Activated CD4-positive, alpha-beta T cell treated with anti-CD3 and anti-CD28 coated beads, Interleukin-2, amount 50 U/mL, for 1 hour (primary cell): ENCODE measurements around the gene SLC25A36.
A peak's percentile ranks its signal among the peaks of the same experiment; 100 is the strongest.
"Not testable (repeated sequence)": the region's sequence is repeated elsewhere in the genome, so short reads cannot be mapped to it uniquely, and the experiment has no call there.

Source experiments
- DNase-seq: peaks from one replicate; pipeline ENCODE4 v3.0.0-alpha.2; 2020

SLC25A36 gene

GRCh38 chr3:140933109-140933508 lies 8.5 kb upstream of the SLC25A36 start:
- DNase-seq = no peak

DNA sequence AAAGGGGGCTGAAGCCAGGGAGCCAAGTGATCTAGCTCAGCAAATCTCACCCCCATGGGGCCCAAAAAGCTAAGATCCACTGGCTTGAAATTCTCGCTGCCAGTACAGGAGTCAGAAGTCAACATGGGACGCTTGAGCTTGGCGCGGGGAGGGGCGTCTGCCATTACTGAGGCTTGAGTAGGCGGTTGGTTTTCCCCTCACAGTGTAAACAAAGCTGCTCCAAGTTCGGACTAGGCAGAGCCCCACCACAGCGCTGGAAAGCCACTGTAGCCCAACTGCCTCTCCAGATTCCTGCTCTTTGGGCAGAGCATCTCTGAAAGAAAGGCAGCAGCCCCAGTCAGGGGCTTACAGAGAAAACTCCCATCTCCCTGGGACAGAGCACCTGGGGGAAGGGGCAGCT lies 8.1 kb upstream of the SLC25A36 start:
- no peak for DNase-seq

DNA sequence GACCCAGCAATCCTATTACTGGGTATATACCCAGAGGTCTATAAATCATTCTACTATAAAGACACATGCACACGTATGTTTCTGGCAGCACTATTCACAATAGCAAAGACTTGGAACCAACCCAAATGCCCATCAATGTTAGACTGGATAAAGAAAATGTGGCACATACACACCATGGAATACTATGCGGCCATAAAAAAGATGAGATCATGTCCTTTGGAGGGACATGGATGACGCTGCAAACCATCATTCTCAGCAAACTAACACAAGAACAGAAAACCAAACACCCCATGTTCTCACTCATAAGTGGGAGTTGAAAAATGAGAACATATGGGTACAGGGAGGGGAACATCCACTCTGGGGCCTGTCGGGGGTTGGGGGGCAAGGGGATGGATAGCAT lies 2.3 kb upstream of the SLC25A36 start:
- DNase-seq = not testable (repeated sequence)

DNA sequence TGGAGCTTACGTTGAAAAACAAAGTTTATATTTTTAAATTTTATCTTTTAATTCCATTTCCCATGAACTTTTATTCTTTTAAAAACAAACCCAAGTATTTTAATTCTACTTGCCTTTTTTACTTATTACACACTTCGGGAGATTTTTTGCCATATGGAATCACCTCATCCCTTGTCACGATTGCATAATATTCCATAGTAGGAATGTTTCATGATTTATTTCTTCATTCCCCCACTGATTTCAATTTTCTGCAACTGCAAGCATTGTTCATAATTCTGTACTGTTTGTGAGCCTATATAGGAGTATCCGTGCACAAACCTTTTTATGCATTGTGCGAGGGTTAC lies 574 bp upstream of the SLC25A36 start:
- DNase-seq = no peak

GRCh38 chr3:140942221-140943104 lies 827 bp downstream of the SLC25A36 start:
- DNase-seq = peak; percentile 28

GRCh38 chr3:140943781-140944552 lies 2.3 kb downstream of the SLC25A36 start:
- no peak for DNase-seq

- no peak for DNase-seq
Measured at GRCh38 chr3:140948460-140949249, 7.0 kb downstream of the SLC25A36 start.

GRCh38 chr3:140950144-140950543 lies 8.5 kb downstream of the SLC25A36 start:
- DNase-seq = no peak

DNA sequence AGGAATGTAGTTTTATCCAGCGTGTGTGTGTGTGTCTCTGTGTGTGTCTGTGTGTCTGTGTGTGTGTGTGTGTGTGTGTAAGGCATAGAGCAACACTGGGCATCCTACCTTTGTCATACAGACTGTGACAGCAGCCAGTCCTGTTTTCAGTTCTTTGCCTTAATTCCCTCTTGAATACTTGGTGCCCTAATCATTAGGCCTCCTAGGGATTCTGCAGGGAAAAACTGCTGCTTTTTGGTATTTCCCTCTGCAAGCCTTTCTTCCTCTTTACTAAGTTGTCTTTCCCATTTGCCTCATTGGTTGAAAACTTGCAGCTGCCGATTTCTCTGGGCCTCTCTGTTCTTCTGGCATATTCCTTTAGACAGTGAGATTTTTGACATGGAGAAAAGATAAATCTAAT lies 9.2 kb downstream of the SLC25A36 start:
- DNase-seq = no peak

DNA sequence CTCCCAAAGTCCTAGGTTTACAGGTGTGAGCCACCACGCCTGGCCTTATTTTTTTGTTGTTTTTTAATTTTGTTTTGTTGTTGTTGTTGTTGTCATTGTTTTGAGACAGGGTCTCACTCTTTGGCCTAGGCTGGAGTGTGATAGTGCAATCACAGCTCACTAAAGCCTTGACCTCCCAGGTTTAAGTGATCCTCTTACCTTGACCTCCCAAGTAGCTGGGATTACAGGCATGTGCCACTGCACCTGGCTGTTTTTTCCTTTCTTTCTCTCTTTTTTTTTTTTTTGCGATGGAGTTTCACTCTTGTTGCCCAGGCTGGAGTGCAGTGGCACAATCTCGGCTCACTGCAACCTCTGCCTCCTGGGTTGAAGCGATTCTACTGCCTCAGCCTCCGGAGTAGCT lies 10.1 kb downstream of the SLC25A36 start:
- DNase-seq = not testable (repeated sequence)

- no peak for DNase-seq
Measured at GRCh38 chr3:140953028-140953960, 11.7 kb downstream of the SLC25A36 start.

DNA sequence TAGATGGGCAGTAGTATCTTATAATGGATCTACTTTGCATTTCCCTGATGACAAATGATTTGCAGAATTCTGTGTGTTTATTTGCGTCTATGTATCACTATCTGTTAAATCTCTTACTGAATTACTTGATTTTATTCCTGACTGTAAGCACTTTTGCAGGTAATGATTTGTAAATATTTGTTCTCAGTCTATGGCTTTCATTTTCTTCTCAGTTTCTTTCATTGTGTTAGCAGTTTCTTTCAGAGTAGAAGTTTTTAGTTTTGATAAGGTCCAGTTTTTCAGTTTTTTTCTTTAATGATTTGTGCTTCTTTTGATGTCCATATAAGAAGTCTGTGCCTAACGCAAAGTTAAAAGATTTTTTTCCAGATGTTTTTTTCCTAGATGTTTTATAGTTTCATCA lies 12.9 kb downstream of the SLC25A36 start:
- DNase-seq = no peak

- no peak for DNase-seq
Measured at GRCh38 chr3:140955645-140956044, 14.0 kb downstream of the SLC25A36 start.

DNA sequence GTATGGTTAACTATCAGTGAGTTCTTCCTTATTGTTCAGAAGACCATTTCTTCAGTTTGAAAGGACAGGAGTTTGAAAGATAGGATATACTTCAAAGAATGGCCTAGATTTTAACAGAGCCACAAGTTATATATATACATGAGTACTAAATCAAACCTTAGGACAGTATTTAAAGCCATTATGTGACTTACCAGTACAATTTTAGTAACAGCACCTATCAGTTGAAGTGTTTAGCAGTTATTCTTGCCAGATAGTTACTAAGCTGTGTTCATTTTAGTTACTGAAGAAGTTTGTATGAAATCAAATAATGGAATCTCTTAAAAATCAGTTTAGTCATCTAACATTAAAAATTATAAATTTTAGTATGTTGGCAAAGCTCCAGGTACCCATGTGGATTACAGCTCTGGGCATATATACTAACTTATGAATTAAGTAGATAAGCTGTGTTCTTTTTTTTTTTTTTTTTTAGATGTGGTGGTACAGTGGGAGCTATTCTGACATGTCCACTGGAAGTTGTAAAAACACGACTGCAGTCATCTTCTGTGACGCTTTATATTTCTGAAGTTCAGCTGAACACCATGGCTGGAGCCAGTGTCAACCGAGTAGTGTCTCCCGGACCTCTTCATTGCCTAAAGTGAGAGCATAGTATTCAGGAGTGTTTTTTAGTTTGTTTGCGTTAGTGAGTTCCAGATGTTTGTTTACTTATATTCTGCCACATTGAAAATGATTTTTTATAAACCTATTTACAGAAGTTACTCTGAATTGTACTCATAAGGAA lies 14.6 kb downstream of the SLC25A36 start:
- no peak for DNase-seq

GRCh38 chr3:140972833-140973232 lies 31.2 kb downstream of the SLC25A36 start:
- DNase-seq = no peak

GRCh38 chr3:140974900-140975299 lies 33.3 kb downstream of the SLC25A36 start:
- DNase-seq = no peak

DNA sequence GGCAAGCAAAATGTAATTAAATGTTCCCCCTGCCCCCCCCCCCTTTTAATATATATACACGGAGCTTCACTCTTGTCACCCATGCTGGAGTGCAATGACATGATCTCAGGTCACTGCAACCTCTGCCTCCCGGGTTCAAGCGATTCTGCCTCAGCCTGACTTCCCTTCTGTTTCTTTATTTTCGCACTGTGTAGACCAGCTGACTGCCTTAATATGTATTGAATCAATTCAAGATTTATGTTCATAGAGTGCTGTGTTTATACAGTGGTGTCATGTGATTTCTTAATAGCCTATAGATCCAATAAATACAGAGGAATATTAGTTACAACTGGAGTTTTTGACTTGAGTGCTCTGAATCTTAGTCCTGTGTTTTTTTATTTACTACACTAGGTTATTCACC lies 39.0 kb downstream of the SLC25A36 start:
- DNase-seq = no peak

DNA sequence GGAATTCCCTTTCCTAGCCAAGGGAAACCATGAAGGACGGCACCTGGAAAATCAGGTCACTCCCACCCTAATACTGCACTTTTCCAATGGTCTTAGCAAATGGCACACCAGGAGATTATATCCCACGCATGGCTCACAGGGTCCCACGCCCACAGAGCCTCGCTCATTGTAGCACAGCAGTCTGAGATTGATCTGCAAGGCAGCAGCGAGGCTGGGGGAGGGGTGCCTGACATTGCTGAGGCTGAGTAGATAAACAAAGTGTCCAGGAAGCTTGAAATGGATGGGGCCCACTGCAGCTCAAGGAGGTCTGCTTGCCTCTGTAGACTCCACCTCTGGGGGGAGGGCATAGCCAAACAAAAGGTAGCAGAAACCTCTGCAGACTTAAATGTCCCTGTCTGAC lies 46.2 kb downstream of the SLC25A36 start:
- DNase-seq = not testable (repeated sequence)

GRCh38 chr3:140994316-140994715 lies 52.7 kb downstream of the SLC25A36 start:
- DNase-seq = no peak

DNA sequence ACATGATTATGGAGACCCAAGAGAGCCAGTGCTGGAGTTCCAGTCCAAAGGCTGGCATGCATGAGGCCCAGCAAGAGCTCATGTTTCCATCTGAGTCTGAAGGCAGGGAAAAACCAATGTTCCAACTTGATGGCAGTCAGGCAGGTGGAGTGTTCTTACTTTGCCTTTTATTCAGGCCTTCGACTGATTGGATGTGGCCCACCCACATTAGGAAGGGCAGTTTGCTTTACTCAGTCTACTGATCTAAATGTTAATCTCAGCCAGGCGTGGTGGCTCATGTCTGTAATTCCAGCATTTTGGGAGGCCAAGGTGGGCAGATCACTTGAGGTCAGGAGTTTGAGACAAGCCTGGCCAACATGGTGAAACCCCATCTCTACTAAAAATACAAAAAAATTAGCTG lies 53.2 kb downstream of the SLC25A36 start:
- not testable (repeated sequence) for DNase-seq

DNA sequence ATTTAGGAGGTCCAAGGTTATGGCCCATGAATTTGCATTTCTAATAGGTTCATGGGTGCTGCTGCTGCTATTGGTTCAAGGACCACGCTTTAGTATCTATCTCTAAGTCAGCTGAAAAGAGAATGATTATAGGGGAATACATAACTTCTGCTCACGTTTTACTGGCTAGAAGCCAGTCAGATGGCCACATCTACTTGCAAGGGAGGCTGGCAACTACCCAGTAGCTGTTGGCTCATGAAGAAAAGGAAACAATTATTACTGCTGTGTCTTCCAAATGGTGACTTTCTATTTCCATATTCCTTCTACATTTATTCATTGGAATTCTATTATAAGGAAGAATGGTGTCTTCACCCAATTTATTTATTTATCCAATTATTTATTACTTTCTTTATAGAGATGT lies 54.2 kb downstream of the SLC25A36 start:
- DNase-seq = no peak
